Mammary epithelial cell (primary cell): ENCODE measurements around the gene ACMSD.

Source experiments
- EZH2 ChIP-seq: IDR thresholded peaks from 2 replicates; pipeline ENCODE4 v1.6.1; 2012; ENCODE audit warnings: low read length, inconsistent platforms, borderline replicate concordance
- TF ChIP-seq, protein P1 (sequence below), 2 donors: IDR thresholded peaks in 1 of 2; conservative IDR thresholded peaks in 1 of 2; 2 replicates each; pipeline ENCODE4 v1.5.1; 2011 to 2012; ENCODE audit warnings: inconsistent platforms in 2 of 2, low read length in 2 of 2, mild to moderate bottlenecking in 2 of 2, control low read depth in 1 of 2, low read depth in 1 of 2; ENCODE audit not compliant: insufficient read depth in 1 of 2; ENCODE audit errors: extremely low read depth in 1 of 2

DNA sequence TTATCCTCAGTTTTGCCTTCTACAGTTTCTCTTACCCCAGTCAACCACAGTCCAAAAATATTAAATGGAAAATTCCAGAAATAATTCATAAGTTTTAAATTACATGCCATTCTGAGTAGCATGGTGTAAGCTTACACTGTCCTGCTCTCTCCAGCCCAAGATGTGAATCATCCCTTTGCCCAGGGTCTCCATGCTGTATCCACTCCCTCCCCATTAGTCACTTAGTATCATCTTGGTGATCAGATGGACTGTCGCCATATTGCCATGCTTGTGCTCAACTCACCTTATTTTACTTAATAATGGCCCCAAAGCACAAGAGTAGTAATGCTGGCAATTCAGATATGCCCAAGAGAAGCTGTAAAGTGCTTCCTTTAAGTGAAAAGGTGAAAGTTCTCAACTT, 61.7 kb downstream of the ACMSD start:
- TF ChIP-seq, protein P1, sequence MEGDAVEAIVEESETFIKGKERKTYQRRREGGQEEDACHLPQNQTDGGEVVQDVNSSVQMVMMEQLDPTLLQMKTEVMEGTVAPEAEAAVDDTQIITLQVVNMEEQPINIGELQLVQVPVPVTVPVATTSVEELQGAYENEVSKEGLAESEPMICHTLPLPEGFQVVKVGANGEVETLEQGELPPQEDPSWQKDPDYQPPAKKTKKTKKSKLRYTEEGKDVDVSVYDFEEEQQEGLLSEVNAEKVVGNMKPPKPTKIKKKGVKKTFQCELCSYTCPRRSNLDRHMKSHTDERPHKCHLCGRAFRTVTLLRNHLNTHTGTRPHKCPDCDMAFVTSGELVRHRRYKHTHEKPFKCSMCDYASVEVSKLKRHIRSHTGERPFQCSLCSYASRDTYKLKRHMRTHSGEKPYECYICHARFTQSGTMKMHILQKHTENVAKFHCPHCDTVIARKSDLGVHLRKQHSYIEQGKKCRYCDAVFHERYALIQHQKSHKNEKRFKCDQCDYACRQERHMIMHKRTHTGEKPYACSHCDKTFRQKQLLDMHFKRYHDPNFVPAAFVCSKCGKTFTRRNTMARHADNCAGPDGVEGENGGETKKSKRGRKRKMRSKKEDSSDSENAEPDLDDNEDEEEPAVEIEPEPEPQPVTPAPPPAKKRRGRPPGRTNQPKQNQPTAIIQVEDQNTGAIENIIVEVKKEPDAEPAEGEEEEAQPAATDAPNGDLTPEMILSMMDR (conservative IDR thresholded peaks at IDR 0.05 in 1 of 2, IDR thresholded peaks at IDR 0.05 in 1 of 2; ENCODE audit: extremely low read depth in 1 of 2, insufficient read depth in 1 of 2, low read depth in 1 of 2, low read length in 2 of 2): no peak
- no peak for TF ChIP-seq EZH2
